AG04450 (cell line): ENCODE data around the gene SNPH. TPM values are rescaled to one million over a fixed set of nuclear protein-coding genes. Genes with fewer than 3 reads are reported as not detected.
"Not testable (repeated sequence)": the region's sequence is repeated elsewhere in the genome, so short reads cannot be mapped to it uniquely, and the experiment has no call there.

Experiments used
- CTCF ChIA-PET: fragments of 300-600, 350-600 bp; formaldehyde crosslinking; extraction: SDS; loops from one replicate; lab custom pipeline; 2022; ENCODE audit warnings: antibody characterized with exemption, inconsistent platforms; lab: Charles Lee
- POLR2A ChIA-PET: fragments of 350-600 bp; formaldehyde crosslinking; extraction: SDS; loops from one replicate; lab custom pipeline; 2021; ENCODE audit warnings: antibody characterized with exemption, inconsistent platforms; lab: Yijun Ruan, JAX
- DNase-seq: peaks from one replicate; pipeline ENCODE4 v3.0.0-alpha.2; 2011; ENCODE audit warnings: low read depth, low spot score
- H3K27ac ChIP-seq: one replicate; pipeline ENCODE4 v1.5.1; 2012; ENCODE audit warnings: low read depth, low read length, control low read depth
- H3K27me3 ChIP-seq: one replicate; pipeline ENCODE4 v1.6.0; 2012; ENCODE audit warnings: low read length; ENCODE audit not compliant: control insufficient read depth, insufficient read depth
- H3K4me3 ChIP-seq: 2 replicates; pipeline ENCODE4 v1.5.1; 2011; ENCODE audit warnings: mild to moderate bottlenecking, low read depth, low read length, control low read depth
- H3K9me3 ChIP-seq: 2 replicates; pipeline ENCODE4 v1.5.1; 2012; ENCODE audit warnings: low read length; ENCODE audit not compliant: control insufficient read depth, insufficient read depth
- polyA plus RNA-seq: library from polyadenylated mRNA; depleted of rRNA; stranded (reverse); fragments of >200 nt; gene quantifications from 2 replicates; pipeline ENCODE4 v1.2.3, GENCODE V29; 2011
- TF ChIP-seq, protein P1 (sequence below): IDR thresholded peaks from 2 replicates; pipeline ENCODE4 v1.5.1; 2011; ENCODE audit warnings: low read depth, low read length, control low read depth, inconsistent platforms

Gene SNPH
- polyA plus RNA-seq, 1 experiment: 1.5 TPM

DNA sequence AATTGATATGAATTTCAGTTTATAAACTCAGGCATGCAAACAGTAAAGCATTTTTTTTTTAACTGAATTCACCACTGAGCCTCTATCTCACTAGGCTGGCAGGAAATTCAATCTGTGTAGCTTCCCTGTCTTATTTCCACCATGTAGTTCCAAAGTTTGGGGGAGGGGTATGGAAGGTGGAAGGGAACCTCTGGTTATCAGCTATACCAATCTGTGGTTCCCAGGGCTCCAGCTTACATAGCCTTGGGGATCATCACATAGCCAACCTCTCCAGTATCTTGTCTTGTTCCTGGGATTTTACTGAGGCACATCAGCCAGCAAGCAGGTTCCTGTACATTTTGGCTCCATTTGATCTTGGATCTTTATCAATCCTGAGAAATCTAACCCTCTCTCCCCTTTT lies 24.6 kb upstream of the SNPH start:
- POLR2A ChIA-PET: interaction anchor here (0.9 kb wide), 1 partner anchor 25 kb away, joined by 3 read pairs; the partner anchor contains the start of gene SNPH
- CTCF ChIA-PET: interaction anchor here (0.5 to 0.8 kb wide), 2 partner anchors 28 to 408 kb away, joined by 3 read pairs; partner anchors contain the start of gene FAM110A
- TF ChIP-seq, protein P1, sequence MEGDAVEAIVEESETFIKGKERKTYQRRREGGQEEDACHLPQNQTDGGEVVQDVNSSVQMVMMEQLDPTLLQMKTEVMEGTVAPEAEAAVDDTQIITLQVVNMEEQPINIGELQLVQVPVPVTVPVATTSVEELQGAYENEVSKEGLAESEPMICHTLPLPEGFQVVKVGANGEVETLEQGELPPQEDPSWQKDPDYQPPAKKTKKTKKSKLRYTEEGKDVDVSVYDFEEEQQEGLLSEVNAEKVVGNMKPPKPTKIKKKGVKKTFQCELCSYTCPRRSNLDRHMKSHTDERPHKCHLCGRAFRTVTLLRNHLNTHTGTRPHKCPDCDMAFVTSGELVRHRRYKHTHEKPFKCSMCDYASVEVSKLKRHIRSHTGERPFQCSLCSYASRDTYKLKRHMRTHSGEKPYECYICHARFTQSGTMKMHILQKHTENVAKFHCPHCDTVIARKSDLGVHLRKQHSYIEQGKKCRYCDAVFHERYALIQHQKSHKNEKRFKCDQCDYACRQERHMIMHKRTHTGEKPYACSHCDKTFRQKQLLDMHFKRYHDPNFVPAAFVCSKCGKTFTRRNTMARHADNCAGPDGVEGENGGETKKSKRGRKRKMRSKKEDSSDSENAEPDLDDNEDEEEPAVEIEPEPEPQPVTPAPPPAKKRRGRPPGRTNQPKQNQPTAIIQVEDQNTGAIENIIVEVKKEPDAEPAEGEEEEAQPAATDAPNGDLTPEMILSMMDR: no peak
- H3K4me3 ChIP-seq: no peak overlapping the region
- DNase-seq: no peak
- peaks cover 1% of the 10 kb centered on the region for H3K27me3 ChIP-seq
- H3K9me3 ChIP-seq: no peaks in the 10 kb centered on the region
- no peak overlapping the region for H3K27ac ChIP-seq

DNA sequence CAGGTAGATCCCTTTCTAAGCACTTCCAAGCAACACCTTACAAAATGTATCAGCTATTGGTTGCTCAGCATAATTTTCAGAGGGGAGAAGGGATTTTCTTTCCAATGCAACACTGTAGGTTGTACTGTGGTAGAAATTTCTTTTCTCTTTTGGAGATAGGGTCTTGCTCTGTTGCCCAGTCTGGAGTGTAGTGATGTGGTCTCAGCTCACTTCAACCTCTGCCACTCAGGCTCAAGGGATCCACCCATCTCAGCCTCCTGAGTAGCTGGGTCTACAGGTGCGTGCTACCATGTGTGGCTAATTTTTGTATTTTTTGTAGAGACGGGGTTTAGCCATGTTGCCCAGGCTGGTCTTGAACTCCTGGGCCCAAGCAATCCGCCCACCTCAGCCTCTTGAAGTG lies 24.0 kb upstream of the SNPH start:
- no peak for DNase-seq
- H3K27me3 ChIP-seq: no peaks in the 10 kb centered on the region
- ChIA-PET POLR2A (interaction anchor here (0.9 kb wide), 1 partner anchor 24 kb away, joined by 3 read pairs; the partner anchor contains the start of gene SNPH), CTCF (interaction anchor here (0.5 to 0.6 kb wide), 2 partner anchors 409 to 424 kb away, joined by 3 read pairs; partner anchors contain the start of gene FAM110A)
- H3K4me3 ChIP-seq: no peak overlapping the region
- no peaks in the 10 kb centered on the region for H3K9me3 ChIP-seq
- no peak overlapping the region for H3K27ac ChIP-seq
- TF ChIP-seq, protein P1: no peak

DNA sequence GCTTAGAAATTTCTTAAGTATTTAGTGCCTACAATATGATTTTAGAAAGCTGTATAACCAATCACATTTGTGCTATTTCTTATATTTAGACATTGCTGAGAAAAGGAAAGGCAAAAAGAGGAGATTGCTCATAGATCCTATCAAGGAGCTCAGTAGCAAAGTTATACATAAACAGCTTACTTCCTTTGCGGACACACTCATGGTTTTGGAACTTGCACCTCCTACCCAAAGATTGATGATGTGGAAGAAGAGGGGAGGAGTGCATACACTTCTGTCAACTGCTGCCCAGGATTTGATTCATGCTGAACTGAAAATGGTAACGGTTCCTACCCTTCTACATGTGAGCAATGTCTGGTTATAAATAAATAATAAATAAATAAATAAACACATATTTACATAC lies 23.6 kb upstream of the SNPH start:
- POLR2A ChIA-PET: interaction anchor here (0.9 kb wide), 1 partner anchor 24 kb away, joined by 3 read pairs; the partner anchor contains the start of gene SNPH
- H3K27ac ChIP-seq: no peak overlapping the region
- H3K9me3 ChIP-seq: no peaks in the 10 kb centered on the region
- DNase-seq: peak; percentile 66
- CTCF ChIA-PET: interaction anchor here (0.6 kb wide), 1 partner anchor 424 kb away, joined by 3 read pairs; no protein-coding TSS in a partner anchor
- H3K4me3 ChIP-seq: no peak overlapping the region
- TF ChIP-seq, protein P1: no peak
- no peaks in the 10 kb centered on the region for H3K27me3 ChIP-seq

DNA sequence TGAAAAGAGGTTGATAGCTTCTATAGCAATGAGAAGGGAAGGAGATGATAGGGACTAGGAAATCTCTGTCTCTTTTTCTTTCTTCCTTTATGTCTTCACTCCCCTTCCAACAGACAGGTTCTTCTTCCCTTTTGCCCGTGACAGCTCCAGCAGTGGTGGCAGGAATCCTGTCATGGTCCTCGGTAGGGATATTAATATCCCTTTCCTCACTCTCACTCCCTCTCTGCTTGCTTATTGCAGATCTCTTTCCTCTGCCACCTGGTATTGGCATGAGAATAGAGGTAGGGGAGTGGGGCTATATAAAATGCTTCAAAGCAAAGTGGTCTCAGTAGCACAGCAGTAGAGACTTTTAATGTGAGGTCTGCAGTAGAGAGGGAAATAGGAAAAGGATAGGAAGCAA lies 20.5 kb upstream of the SNPH start:
- TF ChIP-seq, protein P1: no peak
- H3K27me3 ChIP-seq: no peaks in the 10 kb centered on the region
- no peak overlapping the region for H3K27ac ChIP-seq
- no peaks in the 10 kb centered on the region for H3K9me3 ChIP-seq
- POLR2A ChIA-PET: no interaction called here
- no peak overlapping the region for H3K4me3 ChIP-seq
- no peak for DNase-seq
- CTCF ChIA-PET: no interaction called here

DNA sequence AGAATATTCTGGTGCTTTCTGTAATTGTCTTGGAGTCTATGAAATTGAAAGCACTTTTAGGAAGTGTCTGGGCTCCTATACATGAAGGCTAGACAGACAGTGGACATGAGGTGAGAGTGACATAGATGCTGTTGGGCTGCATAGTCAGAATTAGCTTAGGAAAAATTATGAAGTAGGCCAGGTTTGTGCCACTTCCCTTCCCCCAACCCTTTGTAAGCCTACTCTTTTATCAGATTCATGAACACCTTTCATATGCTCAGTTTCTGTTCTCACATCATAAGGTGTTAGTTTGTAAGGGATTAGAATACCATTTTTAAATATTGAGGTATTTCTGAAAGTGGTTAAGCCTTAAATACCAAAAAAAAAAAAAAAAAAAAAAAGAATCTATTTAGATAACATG lies 18.4 kb upstream of the SNPH start:
- ChIA-PET POLR2A (no interaction called here), CTCF (interaction anchor here (0.7 to 1.8 kb wide), 4 partner anchors 14 to 256 kb away, joined by 3 to 5 read pairs (median 3); partner anchors contain the start of gene SNPH)
- peaks cover 3% of the 10 kb centered on the region for H3K27me3 ChIP-seq
- H3K4me3 ChIP-seq: no peak overlapping the region
- DNase-seq: no peak
- no peak overlapping the region for H3K27ac ChIP-seq
- H3K9me3 ChIP-seq: no peaks in the 10 kb centered on the region
- TF ChIP-seq, protein P1: no peak

DNA sequence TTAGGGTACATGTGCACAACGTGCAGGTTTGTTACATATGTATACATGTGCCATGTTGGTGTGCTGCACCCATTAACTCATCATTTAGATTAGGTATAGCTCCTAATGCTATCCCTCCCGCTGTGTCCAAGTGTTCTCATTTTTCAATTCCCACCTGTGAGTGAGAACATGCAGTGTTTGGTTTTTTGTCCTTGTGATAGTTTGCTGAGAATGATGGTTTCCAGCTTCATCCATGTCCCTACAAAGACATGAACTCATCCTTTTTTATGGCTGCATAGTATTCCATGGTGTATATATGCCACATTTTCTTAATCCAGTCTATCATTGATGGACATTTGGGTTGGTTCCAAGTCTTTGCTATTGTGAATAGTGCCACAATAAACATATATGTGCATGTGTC lies 15.8 kb upstream of the SNPH start:
- CTCF ChIA-PET: interaction anchor here (2.0 kb wide), 1 partner anchor 37 kb away, joined by 4 read pairs; no protein-coding TSS in a partner anchor
- H3K27ac ChIP-seq, H3K4me3 ChIP-seq, DNase-seq, H3K9me3 ChIP-seq, POLR2A ChIA-PET: not testable (repeated sequence)
- peaks cover 11% of the 10 kb centered on the region for H3K27me3 ChIP-seq
